Trophoblast cell (in vitro differentiated cells and primary cell): Measurements from ENCODE around the gene AHNAK.

Source experiments
- DNase-seq, 2 donors: peaks; one replicate each; pipeline ENCODE4 v3.0.0-alpha.2; 2016
- H2AFZ ChIP-seq: 2 replicates; pipeline ENCODE4 v1.6.1; 2013; ENCODE audit warnings: low read length, moderate library complexity, mild to moderate bottlenecking; ENCODE audit not compliant: insufficient read depth, poor library complexity
- H2AK5ac ChIP-seq: 2 replicates; pipeline ENCODE4 v1.6.1; 2013; ENCODE audit warnings: mild to moderate bottlenecking, low read length
- H2BK120ac ChIP-seq: 2 replicates; pipeline ENCODE4 v1.6.1; 2013; ENCODE audit warnings: low read length, mild to moderate bottlenecking, moderate library complexity; ENCODE audit not compliant: insufficient read depth, poor library complexity
- H2BK12ac ChIP-seq: 2 replicates; pipeline ENCODE4 v1.6.1; 2013; ENCODE audit warnings: mild to moderate bottlenecking, low read length, moderate library complexity
- H2BK5ac ChIP-seq: 2 replicates; pipeline ENCODE4 v1.6.1; 2013; ENCODE audit warnings: low read length, low read depth, moderate library complexity, mild to moderate bottlenecking; ENCODE audit not compliant: poor library complexity
- H3K14ac ChIP-seq: 2 replicates; pipeline ENCODE4 v1.6.1; 2013; ENCODE audit warnings: mild to moderate bottlenecking, low read length
- H3K18ac ChIP-seq: 2 replicates; pipeline ENCODE4 v1.6.1; 2013; ENCODE audit warnings: mild to moderate bottlenecking, low read length
- H3K23ac ChIP-seq: 2 replicates; pipeline ENCODE4 v1.6.1; 2013; ENCODE audit warnings: low read length
- H3K27ac ChIP-seq: 2 replicates; pipeline ENCODE4 v1.5.1; 2013; ENCODE audit warnings: low read depth, mild to moderate bottlenecking, inconsistent platforms, low read length, moderate library complexity
- H3K27me3 ChIP-seq: 2 replicates; pipeline ENCODE4 v1.6.1; 2013; ENCODE audit warnings: inconsistent platforms, mild to moderate bottlenecking, low read length, moderate library complexity; ENCODE audit not compliant: insufficient read depth
- H3K36me3 ChIP-seq, 2 experiments: 1 replicate in 1 of 2; 2 replicates in 1 of 2; pipeline ENCODE4 v1.6.1; 2013; ENCODE audit warnings: low read length in 2 of 2, mild to moderate bottlenecking in 2 of 2, moderate library complexity in 1 of 2; ENCODE audit not compliant: insufficient read depth in 2 of 2, control insufficient read depth in 1 of 2
- H3K4ac ChIP-seq: 2 replicates; pipeline ENCODE4 v1.6.1; 2013; ENCODE audit warnings: low read depth, mild to moderate bottlenecking, low read length, moderate library complexity
- H3K4me1 ChIP-seq, 2 experiments: 1 replicate in 1 of 2; 2 replicates in 1 of 2; pipeline ENCODE4 v1.6.1; 2013; ENCODE audit warnings: low read length in 2 of 2, mild to moderate bottlenecking in 2 of 2, moderate library complexity in 1 of 2; ENCODE audit not compliant: insufficient read depth in 2 of 2, control insufficient read depth in 1 of 2
- H3K4me2 ChIP-seq: 2 replicates; pipeline ENCODE4 v1.6.1; 2013; ENCODE audit warnings: inconsistent platforms, mild to moderate bottlenecking, low read length, moderate library complexity
- H3K4me3 ChIP-seq: 2 replicates; pipeline ENCODE4 v1.5.1; 2013; ENCODE audit warnings: mild to moderate bottlenecking, low read depth, low read length, inconsistent platforms
- H3K79me1 ChIP-seq: one replicate; pipeline ENCODE4 v1.6.1; 2013; ENCODE audit warnings: low read length
- H3K79me2 ChIP-seq: 2 replicates; pipeline ENCODE4 v1.6.1; 2013; ENCODE audit warnings: low read length, mild to moderate bottlenecking; ENCODE audit not compliant: control insufficient read depth, insufficient read depth, poor library complexity
- H3K9ac ChIP-seq: 2 replicates; pipeline ENCODE4 v1.6.1; 2013; ENCODE audit warnings: mild to moderate bottlenecking, low read length
- H3K9me3 ChIP-seq: 2 replicates; pipeline ENCODE4 v1.6.1; 2013; ENCODE audit warnings: low read depth, mild to moderate bottlenecking, control low read depth, inconsistent platforms, low read length; ENCODE audit not compliant: insufficient read depth
- H4K12ac ChIP-seq: 2 replicates; pipeline ENCODE4 v1.6.1; 2013; ENCODE audit warnings: low read depth, mild to moderate bottlenecking, low read length, moderate library complexity
- H4K8ac ChIP-seq: 2 replicates; pipeline ENCODE4 v1.6.1; 2013; ENCODE audit warnings: low read depth, mild to moderate bottlenecking, low read length, moderate library complexity
- H4K91ac ChIP-seq: one replicate; pipeline ENCODE4 v1.6.1; 2013; ENCODE audit warnings: low read depth, mild to moderate bottlenecking, low read length, moderate library complexity
- WGBS: extraction: QIAGEN DNeasy Blood & Tissue Kit; methylation state at CpG from one replicate; pipeline ENCODE4 v1.1.7; 2013; ENCODE audit warnings: missing lambda C conversion rate; ENCODE audit not compliant: insufficient read length, insufficient coverage; ENCODE audit errors: extremely low coverage; 5-methylcytosine and 5-hydroxymethylcytosine counted together

AHNAK gene

GRCh38 chr11:62458212-62459002, 88.2 kb downstream of the AHNAK start:
- no peak overlapping the region for H4K12ac ChIP-seq

GRCh38 chr11:62457478-62457877, 89.1 kb downstream of the AHNAK start:
- Histone ChIP-seq H2BK120ac (no peak overlapping the region), H3K79me1 (peaks cover 10% of the 10 kb centered on the region), H3K79me2 (no peaks in the 10 kb centered on the region), H3K4ac (no peak overlapping the region), H3K4me3 (no peak overlapping the region), H4K8ac (no peak overlapping the region), H3K27me3 (no peaks in the 10 kb centered on the region), H2BK12ac (no peak overlapping the region), H4K12ac (no peak overlapping the region), H2BK5ac (no peak overlapping the region), H3K27ac (no peak overlapping the region), H3K9me3 (peaks cover 2% of the 10 kb centered on the region), H3K23ac (no peak overlapping the region), H3K14ac (no peak overlapping the region), H4K91ac (no peak overlapping the region), H2AK5ac (no peak overlapping the region), H3K9ac (no peak overlapping the region), H3K36me3 (no peaks in the 10 kb centered on the region), H2AFZ (no peak overlapping the region), H3K4me2 (no peak overlapping the region), H3K4me1 (peaks cover 10 to 11% of the 10 kb centered on the region in 2 experiments), H3K18ac (no peak overlapping the region)
- DNase-seq = no peak
- no CpG with 5 or more reads among the region's 4 CpGs for WGBS

More at GRCh38 chr11:62458212-62459002, 88.2 kb downstream of the AHNAK start:
- no CpG with 5 or more reads among the region's 4 CpGs for WGBS
- Histone ChIP-seq H3K79me2 (no peaks in the 10 kb centered on the region), H3K4me1 (peaks cover 4 to 6% of the 10 kb centered on the region in 2 experiments), H3K9me3 (peaks cover 2% of the 10 kb centered on the region), H2BK12ac (peak overlapping the region; percentile 85), H3K18ac (peak overlapping the region; percentile 14), H2BK5ac (no peak overlapping the region), H3K4me2 (no peak overlapping the region), H3K23ac (no peak overlapping the region), H2BK120ac (peak overlapping the region; percentile 20), H4K8ac (no peak overlapping the region), H3K27me3 (no peaks in the 10 kb centered on the region), H4K91ac (peak overlapping the region; percentile 25), H3K4ac (no peak overlapping the region), H2AFZ (no peak overlapping the region), H3K27ac (no peak overlapping the region), H3K9ac (no peak overlapping the region), H3K36me3 (no peaks in the 10 kb centered on the region), H3K79me1 (peaks cover 6% of the 10 kb centered on the region), H3K14ac (no peak overlapping the region), H3K4me3 (no peak overlapping the region), H2AK5ac (no peak overlapping the region)
- DNase-seq = no peak

DNA sequence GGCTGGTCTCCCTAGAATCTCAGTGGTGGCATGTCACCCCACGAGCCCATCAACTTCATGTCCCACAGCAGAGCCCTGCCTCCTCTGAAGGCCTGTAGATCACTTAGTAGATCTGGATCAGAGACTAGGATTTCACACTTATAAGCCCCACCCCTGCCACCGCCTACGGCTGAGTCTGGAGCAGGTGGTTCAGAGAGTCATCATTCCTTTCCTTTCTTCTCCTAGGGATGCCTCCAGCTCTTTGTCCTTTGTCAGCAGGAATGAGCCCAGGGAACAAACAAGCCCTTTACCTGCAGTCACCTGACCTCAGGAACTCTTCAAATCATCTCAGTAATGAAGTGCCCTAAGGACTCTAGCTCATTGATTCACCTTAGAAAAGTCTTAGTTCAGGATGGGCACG, 90.0 kb downstream of the AHNAK start:
- H3K9me3 ChIP-seq = peaks cover 2% of the 10 kb centered on the region
- H3K27ac ChIP-seq = no peak overlapping the region
- peak; percentile 97 for DNase-seq
- no peak overlapping the region for H3K14ac ChIP-seq
- no peak overlapping the region for H2BK5ac ChIP-seq
- H4K12ac ChIP-seq = no peak overlapping the region
- peaks cover 11 to 14% of the 10 kb centered on the region in 2 experiments for H3K4me1 ChIP-seq
- H3K23ac ChIP-seq = no peak overlapping the region
- WGBS = no CpG with 5 or more reads among the region's 4 CpGs
- no peak overlapping the region for H3K4me2 ChIP-seq
- H3K79me2 ChIP-seq = no peaks in the 10 kb centered on the region
- no peak overlapping the region for H3K9ac ChIP-seq
- no peak overlapping the region for H4K8ac ChIP-seq
- H2BK120ac ChIP-seq = no peak overlapping the region
- H2AFZ ChIP-seq = no peak overlapping the region
- no peak overlapping the region for H2BK12ac ChIP-seq
- H3K27me3 ChIP-seq = no peaks in the 10 kb centered on the region
- no peak overlapping the region for H3K4me3 ChIP-seq
- H3K36me3 ChIP-seq = no peaks in the 10 kb centered on the region
- peaks cover 11% of the 10 kb centered on the region for H3K79me1 ChIP-seq
- no peak overlapping the region for H3K4ac ChIP-seq
- H2AK5ac ChIP-seq = no peak overlapping the region
- no peak overlapping the region for H4K91ac ChIP-seq
- H3K18ac ChIP-seq = no peak overlapping the region

GRCh38 chr11:62452839-62453468, 93.7 kb downstream of the AHNAK start:
- Histone ChIP-seq H4K12ac (no peak overlapping the region), H3K4me3 (no peak overlapping the region), H3K4me2 (no peak overlapping the region), H4K91ac (peak overlapping the region; percentile 75), H3K18ac (no peak overlapping the region), H3K27ac (no peak overlapping the region), H2BK5ac (no peak overlapping the region), H3K27me3 (no peaks in the 10 kb centered on the region), H3K4ac (no peak overlapping the region), H3K9ac (no peak overlapping the region), H3K36me3 (no peaks in the 10 kb centered on the region), H4K8ac (no peak overlapping the region), H3K4me1 (peaks cover 11 to 13% of the 10 kb centered on the region in 2 experiments), H2BK120ac (no peak overlapping the region), H3K23ac (no peak overlapping the region), H2BK12ac (no peak overlapping the region), H3K79me2 (no peaks in the 10 kb centered on the region), H3K79me1 (peaks cover 5% of the 10 kb centered on the region), H3K9me3 (peaks cover 2% of the 10 kb centered on the region), H2AK5ac (peak overlapping the region; percentile 73), H3K14ac (no peak overlapping the region), H2AFZ (no peak overlapping the region)
- no CpG with 5 or more reads among the region's 11 CpGs for WGBS
- peak in 1 of 2 donors; percentile 56 for DNase-seq
